Stomach (tissue), 4 donors: ENCODE results near the gene KBTBD4.

Experiments used
- CTCF ChIP-seq, 7 experiments: fragments of 450-650 bp in 4 of 7; fragments of 200-600 bp in 3 of 7; sonication (generic) in 3 of 7; IDR thresholded peaks; one replicate each; pipeline ENCODE4 v1.5.1; 2016 to 2019; ENCODE audit warnings: antibody characterized with exemption in 7 of 7, control low read depth in 2 of 7, mild to moderate bottlenecking in 1 of 7
- POLR2A ChIP-seq, 4 donors: fragments of 450-650 bp; IDR thresholded peaks; one replicate each; pipeline ENCODE4 v1.6.1; 2016; ENCODE audit warnings: antibody characterized with exemption in 4 of 4, control low read depth in 2 of 4, mild to moderate bottlenecking in 1 of 4, moderate library complexity in 1 of 4

GRCh38 chr11:47589118-47589517, 10.3 kb upstream of the KBTBD4 start:
- TF ChIP-seq POLR2A (IDR thresholded peaks at IDR 0.05) (no peak), CTCF (IDR thresholded peaks at IDR 0.05) (no peak)
